Measurements from ENCODE around the gene PACS1.

Gene PACS1

GRCh38 chr11:66293777-66294625 lies 223.9 kb downstream of the PACS1 start:
- DNase-seq: no peak

Data from DMS 273 treated with DMSO at 0.1 percent for 48 hours (cell line).